MM.1S (cell line): ENCODE data around the gene LYSMD2.

Experiments
- CTCF ChIP-seq: fragments of 300-600 bp; sonication (generic); IDR thresholded peaks from 2 replicates; pipeline ENCODE4 v1.5.1; 2016; ENCODE audit warnings: antibody characterized with exemption, low read length, mixed read lengths
- EZH2 ChIP-seq: fragments of 300-600 bp; sonication (generic); optimal IDR thresholded peaks from 2 replicates; pipeline ENCODE3; 2017; ENCODE audit warnings: low read depth, mild to moderate bottlenecking, antibody characterized with exemption, low read length, mixed read lengths

- TF ChIP-seq CTCF (no peak), EZH2 (no peak)
These were observed 10.1 kb downstream of the LYSMD2 start for GRCh38 chr15:51727141-51727897.
